Activated T-cell treated with anti-CD3 and anti-CD28 coated beads, Interleukin-2, amount 50 U/mL, for 24 hours (primary cell): Measurements from ENCODE around the gene CDK15.

Experiments used
- DNase-seq: peaks from one replicate; pipeline ENCODE4 v3.0.0-alpha.2; 2020
- H3K27ac Mint-ChIP-seq: 2 replicates; pipeline ENCODE4 v1.8.0; 2020; ENCODE audit warnings: mild to moderate bottlenecking, mixed read lengths
- H3K27me3 Mint-ChIP-seq: 2 replicates; pipeline ENCODE4 v1.8.0; 2020; ENCODE audit warnings: mixed read lengths
- H3K36me3 Mint-ChIP-seq: 2 replicates; pipeline ENCODE4 v1.8.0; 2020; ENCODE audit warnings: low read depth, mixed read lengths
- H3K4me1 Mint-ChIP-seq: 2 replicates; pipeline ENCODE4 v1.8.0; 2020; ENCODE audit warnings: low read depth, mixed read lengths
- H3K4me3 Mint-ChIP-seq: 2 replicates; pipeline ENCODE4 v1.8.0; 2020; ENCODE audit warnings: mild to moderate bottlenecking, moderate library complexity, mixed read lengths
- H3K9me3 Mint-ChIP-seq: 2 replicates; pipeline ENCODE4 v1.8.0; 2020; ENCODE audit warnings: mixed read lengths

The CDK15 gene

GRCh38 chr2:201780674-201781493 lies 25.5 kb upstream of the CDK15 start, which contains the start of gene ALS2:
TSS of gene ALS2 (minus strand) at chr2:201780933. CDS start at chr2:201768885, 12,048 bp downstream.
- peaks cover 30% of the 10 kb centered on the region for H3K4me1 Mint-ChIP-seq
- no peaks in the 10 kb centered on the region for H3K9me3 Mint-ChIP-seq
- DNase-seq = peak; percentile 98
- H3K36me3 Mint-ChIP-seq = peaks cover 13% of the 10 kb centered on the region
- peaks cover 4% of the 10 kb centered on the region for H3K27me3 Mint-ChIP-seq
- H3K4me3 Mint-ChIP-seq = peak within 1 kb of the TSS; percentile 99
- H3K27ac Mint-ChIP-seq = peak within 1 kb of the TSS; percentile 98

DNA sequence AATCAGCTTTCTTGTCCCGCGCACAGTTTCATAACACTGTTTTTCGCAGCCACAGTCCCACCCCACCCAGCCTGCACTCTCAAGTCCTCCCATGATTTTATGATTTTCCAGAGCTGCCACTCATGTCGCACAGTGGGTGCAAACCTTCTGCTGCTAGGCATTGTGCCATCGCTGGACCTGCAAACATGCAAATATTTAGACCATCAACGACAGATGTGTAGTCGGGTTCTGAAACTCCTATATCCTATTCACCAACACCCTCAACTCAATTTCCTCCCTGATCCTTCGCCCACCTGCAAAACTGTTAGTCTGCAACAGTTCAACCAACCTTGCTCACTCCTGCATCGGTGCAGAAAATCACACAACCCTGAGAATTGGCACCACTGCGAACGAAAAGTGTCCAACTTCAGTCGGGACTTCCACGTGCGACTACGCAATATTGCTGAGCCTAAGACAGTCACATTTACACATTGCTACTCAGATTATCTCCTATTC lies 24.7 kb upstream of the CDK15 start:
- Mint-ChIP-seq H3K27me3 (peaks cover 4% of the 10 kb centered on the region), H3K9me3 (no peaks in the 10 kb centered on the region), H3K27ac (peak overlapping the region; percentile 98), H3K36me3 (peaks cover 13% of the 10 kb centered on the region), H3K4me1 (peaks cover 28% of the 10 kb centered on the region), H3K4me3 (peak overlapping the region; percentile 99)
- peak; percentile 55 for DNase-seq

GRCh38 chr2:201784563-201784962 lies 21.8 kb upstream of the CDK15 start:
- H3K36me3 Mint-ChIP-seq = peaks cover 13% of the 10 kb centered on the region
- H3K9me3 Mint-ChIP-seq = no peaks in the 10 kb centered on the region

DNA sequence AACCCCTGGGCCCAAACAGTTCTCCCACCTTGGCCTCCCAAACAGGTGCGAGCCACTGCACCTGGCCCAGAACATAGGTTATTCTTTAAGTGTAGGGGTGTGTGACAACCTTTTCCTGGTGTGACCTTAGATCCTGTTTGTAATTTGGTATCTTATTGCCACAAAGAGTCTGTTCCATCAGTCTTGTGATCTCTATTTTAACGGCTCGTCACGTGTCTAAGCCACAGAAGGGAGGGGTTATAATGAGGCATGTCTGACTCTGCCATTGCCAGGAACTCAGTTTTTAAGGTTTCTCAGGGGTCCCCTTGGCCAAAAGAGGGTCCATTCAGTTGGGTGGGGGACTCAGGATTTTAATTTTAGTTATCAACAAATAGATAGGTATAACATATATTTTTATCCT lies 21.2 kb upstream of the CDK15 start:
- Mint-ChIP-seq H3K36me3 (peaks cover 13% of the 10 kb centered on the region), H3K27me3 (peaks cover 4% of the 10 kb centered on the region), H3K27ac (no peak overlapping the region), H3K9me3 (no peaks in the 10 kb centered on the region), H3K4me1 (peaks cover 9% of the 10 kb centered on the region), H3K4me3 (no peak overlapping the region)
- DNase-seq = no peak

More at GRCh38 chr2:201784563-201784962, 21.8 kb upstream of the CDK15 start:
- H3K27me3 Mint-ChIP-seq = peaks cover 4% of the 10 kb centered on the region
- no peak for DNase-seq
- H3K27ac Mint-ChIP-seq = no peak overlapping the region
- no peak overlapping the region for H3K4me3 Mint-ChIP-seq
- H3K4me1 Mint-ChIP-seq = peaks cover 14% of the 10 kb centered on the region

DNA sequence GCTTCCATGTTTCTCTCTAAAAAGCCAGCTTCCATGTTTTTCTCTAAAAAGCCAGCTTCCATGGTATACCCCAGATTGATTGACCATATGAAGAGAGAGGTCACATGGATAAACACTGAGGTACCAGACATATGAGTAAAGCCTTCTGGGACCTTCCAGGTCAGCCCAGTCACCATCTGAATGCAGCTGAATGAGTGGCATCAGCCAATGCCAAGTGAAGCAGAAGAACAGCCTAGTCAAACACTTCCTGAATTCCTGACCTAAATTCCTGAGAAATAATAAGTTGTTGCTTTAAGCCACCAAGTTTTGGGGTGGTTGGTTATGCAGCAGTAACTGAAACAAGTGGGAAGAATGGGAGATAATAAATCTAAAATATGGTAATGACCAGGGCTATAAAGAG lies 19.9 kb upstream of the CDK15 start:
- DNase-seq = no peak
- H3K4me1 Mint-ChIP-seq = peaks cover 5% of the 10 kb centered on the region

DNA sequence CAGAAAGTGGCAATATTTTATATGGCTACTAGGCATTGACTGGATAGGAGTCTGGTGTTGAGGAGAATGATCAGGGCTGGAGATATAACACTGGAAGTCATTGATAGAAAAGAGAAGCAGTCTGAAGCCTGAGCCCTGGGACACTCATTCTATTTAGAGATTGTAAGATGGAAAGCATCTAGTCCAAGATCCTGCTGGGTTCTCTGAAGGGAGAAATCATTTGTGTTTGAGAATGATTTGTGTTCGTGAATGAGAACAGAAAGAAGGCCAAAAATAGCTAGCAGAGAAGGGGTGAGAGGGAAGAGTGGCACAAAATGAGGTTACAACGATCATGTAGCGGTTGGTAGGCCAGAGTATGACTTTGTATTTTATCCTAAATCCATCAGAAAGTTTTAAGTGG lies 18.0 kb upstream of the CDK15 start:
- H3K27me3 Mint-ChIP-seq = peaks cover 11% of the 10 kb centered on the region

More for the DNA sequence above, 19.9 kb upstream of the CDK15 start:
- H3K36me3 Mint-ChIP-seq = peaks cover 1% of the 10 kb centered on the region
- H3K9me3 Mint-ChIP-seq = no peaks in the 10 kb centered on the region
- H3K27me3 Mint-ChIP-seq = peaks cover 4% of the 10 kb centered on the region
- no peak overlapping the region for H3K27ac Mint-ChIP-seq
- no peak overlapping the region for H3K4me3 Mint-ChIP-seq

DNA sequence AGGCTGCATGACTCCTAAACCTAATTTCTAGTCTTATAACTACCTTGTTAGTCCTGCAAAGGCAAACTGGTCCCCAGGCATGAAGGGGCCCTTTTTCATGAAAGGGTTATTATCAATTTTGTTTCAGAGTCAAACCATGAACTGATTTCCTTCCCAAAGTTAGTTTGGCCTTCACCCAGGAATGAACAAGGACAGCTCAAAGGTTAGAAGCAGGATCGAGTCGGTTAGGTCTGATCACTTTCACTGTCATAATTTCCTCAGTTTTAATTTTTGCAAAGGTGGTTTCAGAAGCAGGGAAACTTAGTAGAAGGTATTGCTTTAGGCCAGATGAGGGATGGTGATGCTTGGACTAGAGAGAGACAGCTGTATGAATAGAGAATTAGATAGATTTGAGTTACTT lies 16.9 kb upstream of the CDK15 start:
- DNase-seq = no peak
- no peak overlapping the region for H3K4me3 Mint-ChIP-seq
- H3K4me1 Mint-ChIP-seq = no peaks in the 10 kb centered on the region
- no peaks in the 10 kb centered on the region for H3K36me3 Mint-ChIP-seq
- no peaks in the 10 kb centered on the region for H3K9me3 Mint-ChIP-seq
- no peak overlapping the region for H3K27ac Mint-ChIP-seq
- H3K27me3 Mint-ChIP-seq = peaks cover 8% of the 10 kb centered on the region

More for the DNA sequence above, 18.0 kb upstream of the CDK15 start:
- Mint-ChIP-seq H3K4me3 (no peak overlapping the region), H3K4me1 (no peaks in the 10 kb centered on the region), H3K27ac (no peak overlapping the region), H3K9me3 (no peaks in the 10 kb centered on the region), H3K36me3 (no peaks in the 10 kb centered on the region)
- DNase-seq = no peak

- Mint-ChIP-seq H3K27ac (no peak overlapping the region), H3K36me3 (no peaks in the 10 kb centered on the region), H3K27me3 (peaks cover 8% of the 10 kb centered on the region), H3K9me3 (no peaks in the 10 kb centered on the region), H3K4me3 (no peak overlapping the region), H3K4me1 (no peaks in the 10 kb centered on the region)
- DNase-seq = no peak
These were observed 16.0 kb upstream of the CDK15 start for GRCh38 chr2:201790291-201790690.

DNA sequence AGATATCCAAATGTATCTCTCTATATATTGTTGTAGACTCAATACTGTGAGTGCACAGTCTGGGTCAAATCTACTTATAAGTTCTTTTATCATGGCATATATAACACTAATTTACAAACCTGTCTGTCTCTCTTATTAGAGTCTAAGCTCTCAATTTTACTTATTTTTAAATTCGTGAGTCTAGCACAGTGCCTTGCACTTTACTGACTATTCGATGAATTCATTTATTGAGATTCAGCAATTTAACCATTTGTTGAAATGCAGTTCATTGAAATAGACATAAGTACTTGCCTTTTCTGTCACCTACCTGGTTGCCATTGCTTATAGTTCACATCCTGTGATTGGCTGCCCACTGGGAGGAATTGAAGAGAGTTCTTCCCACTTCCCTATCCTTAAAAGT lies 15.3 kb upstream of the CDK15 start:
- no peak overlapping the region for H3K4me3 Mint-ChIP-seq
- no peak for DNase-seq
- H3K27ac Mint-ChIP-seq = no peak overlapping the region
- H3K9me3 Mint-ChIP-seq = no peaks in the 10 kb centered on the region
- H3K27me3 Mint-ChIP-seq = peaks cover 11% of the 10 kb centered on the region
- H3K36me3 Mint-ChIP-seq = no peaks in the 10 kb centered on the region
- no peaks in the 10 kb centered on the region for H3K4me1 Mint-ChIP-seq

- Mint-ChIP-seq H3K4me3 (no peak overlapping the region), H3K27ac (no peak overlapping the region), H3K9me3 (no peaks in the 10 kb centered on the region), H3K27me3 (peaks cover 11% of the 10 kb centered on the region), H3K4me1 (no peaks in the 10 kb centered on the region), H3K36me3 (no peaks in the 10 kb centered on the region)
- no peak for DNase-seq
These were observed 12.7 kb upstream of the CDK15 start for GRCh38 chr2:201793631-201794030.

GRCh38 chr2:201794294-201794693 lies 12.0 kb upstream of the CDK15 start:
- H3K27ac Mint-ChIP-seq = no peak overlapping the region
- H3K4me3 Mint-ChIP-seq = no peak overlapping the region
- H3K27me3 Mint-ChIP-seq = peaks cover 11% of the 10 kb centered on the region
- H3K4me1 Mint-ChIP-seq = no peaks in the 10 kb centered on the region
- no peak for DNase-seq
- H3K9me3 Mint-ChIP-seq = no peaks in the 10 kb centered on the region
- H3K36me3 Mint-ChIP-seq = no peaks in the 10 kb centered on the region

GRCh38 chr2:201795607-201796477 lies 10.5 kb upstream of the CDK15 start:
- H3K4me3 Mint-ChIP-seq = no peak overlapping the region

DNA sequence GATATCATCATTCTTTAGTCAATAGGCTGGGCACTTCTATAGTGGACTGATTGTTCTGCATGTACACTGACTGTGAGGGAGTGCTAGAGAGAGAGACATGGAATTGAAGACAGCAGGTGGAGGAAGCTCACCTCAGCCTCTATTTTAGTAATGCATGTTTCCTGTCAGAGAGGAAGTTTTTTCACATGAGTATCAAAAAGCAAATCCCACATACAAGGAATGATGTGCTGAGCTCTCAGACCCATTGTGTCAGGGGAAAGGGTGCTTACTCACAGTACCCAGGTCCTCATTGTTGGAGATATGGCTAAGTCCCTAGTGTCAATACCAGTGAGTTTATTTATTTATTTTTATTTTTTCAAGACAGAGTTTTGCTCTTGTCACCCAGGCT lies 9.9 kb upstream of the CDK15 start:
- Mint-ChIP-seq H3K27ac (no peak overlapping the region), H3K27me3 (peaks cover 14% of the 10 kb centered on the region), H3K36me3 (no peaks in the 10 kb centered on the region), H3K4me3 (no peak overlapping the region), H3K4me1 (no peaks in the 10 kb centered on the region), H3K9me3 (no peaks in the 10 kb centered on the region)
- no peak for DNase-seq

More at GRCh38 chr2:201795607-201796477, 10.5 kb upstream of the CDK15 start:
- H3K27ac Mint-ChIP-seq = no peak overlapping the region
- H3K36me3 Mint-ChIP-seq = no peaks in the 10 kb centered on the region
- no peak for DNase-seq
- peaks cover 13% of the 10 kb centered on the region for H3K27me3 Mint-ChIP-seq
- H3K4me1 Mint-ChIP-seq = no peaks in the 10 kb centered on the region
- H3K9me3 Mint-ChIP-seq = no peaks in the 10 kb centered on the region

DNA sequence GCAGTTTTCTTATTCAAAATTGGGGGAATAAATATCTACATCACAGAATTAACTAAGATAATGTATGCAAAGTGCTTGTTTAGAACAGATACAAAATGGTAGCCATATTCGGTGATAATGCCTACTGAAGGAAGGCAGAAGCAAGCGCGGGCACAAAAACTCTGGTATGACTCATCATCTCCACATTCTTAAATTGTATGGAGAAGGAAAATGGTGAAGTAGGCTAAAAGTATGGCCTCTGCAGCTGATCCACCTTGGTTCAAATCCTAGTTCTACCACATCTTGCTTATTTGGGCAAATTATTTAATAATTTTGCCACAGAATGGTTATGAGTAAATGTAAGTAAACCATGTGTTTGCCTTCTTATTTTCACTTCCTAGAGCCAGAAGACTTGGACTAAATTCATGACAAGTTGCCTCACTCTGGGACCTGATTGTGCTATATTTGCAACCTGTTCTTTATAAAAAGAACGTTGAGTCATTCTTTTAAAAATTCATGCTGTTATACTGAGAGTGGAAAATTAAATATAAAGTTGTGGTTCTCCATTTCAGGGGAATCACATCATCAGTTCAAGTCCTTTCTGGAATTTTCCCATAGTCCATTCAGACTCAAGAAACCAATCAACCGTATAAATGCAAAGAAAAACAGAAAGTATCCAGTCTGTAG lies 9.0 kb upstream of the CDK15 start:
- peaks cover 13% of the 10 kb centered on the region for H3K27me3 Mint-ChIP-seq
- H3K4me1 Mint-ChIP-seq = no peaks in the 10 kb centered on the region
- H3K4me3 Mint-ChIP-seq = no peak overlapping the region
- no peaks in the 10 kb centered on the region for H3K36me3 Mint-ChIP-seq
- no peak for DNase-seq
- no peak overlapping the region for H3K27ac Mint-ChIP-seq
- H3K9me3 Mint-ChIP-seq = no peaks in the 10 kb centered on the region
